Effector CD4-positive, alpha-beta T cell (primary cell): Measurements from ENCODE around the gene ASIC2.
"Not testable (repeated sequence)": the region's sequence is repeated elsewhere in the genome, so short reads cannot be mapped to it uniquely, and the experiment has no call there.

Experiments used
- DNase-seq: peaks from one replicate; pipeline ENCODE4 v3.0.0-alpha.2; 2020

ASIC2 gene

DNA sequence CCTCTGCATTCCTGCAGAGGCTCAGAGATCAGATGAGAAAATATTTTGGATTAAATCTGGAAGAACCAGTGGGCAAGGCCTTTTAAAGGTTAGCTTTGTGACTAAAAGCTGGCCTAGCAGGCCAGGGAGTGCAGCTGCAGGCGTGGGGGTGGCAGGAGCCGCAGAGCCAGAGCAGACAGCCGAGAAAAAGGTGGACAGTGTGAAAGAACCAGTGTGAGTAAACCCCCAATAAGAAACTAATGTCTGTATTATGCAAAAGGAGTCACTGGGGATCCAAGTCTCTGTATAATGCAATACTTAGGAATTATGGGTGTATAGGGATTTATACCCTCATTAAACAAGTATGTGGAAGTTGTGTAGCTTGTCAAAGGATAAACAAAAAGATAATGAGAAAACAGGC, 322.8 kb downstream of the ASIC2 start:
- no peak for DNase-seq

DNA sequence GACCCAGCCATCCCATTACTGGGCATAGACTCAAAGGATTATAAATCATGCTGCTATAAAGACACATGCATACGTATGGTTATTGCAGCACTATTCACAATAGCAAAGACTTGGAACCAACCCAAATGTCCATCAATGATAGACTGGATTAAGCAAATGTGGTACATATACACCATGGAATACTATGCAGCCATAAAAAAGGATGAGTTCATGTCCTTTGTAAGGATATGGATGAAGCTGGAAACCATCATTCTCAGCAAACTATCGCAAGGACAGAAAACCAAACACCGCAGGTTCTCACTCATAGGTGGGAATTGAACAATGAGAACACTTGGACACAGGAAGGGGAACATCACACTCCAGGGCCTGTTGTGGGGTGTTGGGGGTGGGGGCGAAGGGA, 323.9 kb downstream of the ASIC2 start:
- not testable (repeated sequence) for DNase-seq

DNA sequence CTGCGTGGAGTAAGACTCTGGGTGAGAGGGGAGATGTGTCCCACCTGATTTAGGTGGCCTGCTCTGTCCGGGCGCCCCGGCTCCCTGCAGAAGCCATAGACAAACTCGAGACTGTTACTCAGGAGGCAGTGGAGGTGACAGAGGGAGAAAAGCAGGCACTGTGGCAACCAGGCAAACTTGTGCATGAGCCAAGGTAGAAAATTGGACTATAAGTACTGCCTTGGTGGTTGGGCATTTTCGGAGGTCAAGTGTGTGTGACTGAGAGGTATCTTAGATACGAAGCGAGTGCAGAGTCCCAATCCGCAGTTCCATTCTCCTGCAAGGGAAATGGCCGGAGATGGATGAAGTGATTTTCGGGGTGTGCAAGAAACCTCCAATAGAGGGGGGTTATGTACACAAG, 328.6 kb downstream of the ASIC2 start:
- DNase-seq: no peak
